ENCODE data around the gene NSUN4. TPM values are rescaled to one million over a fixed set of nuclear protein-coding genes. Genes with fewer than 3 reads are reported as not detected.

NSUN4 gene
- total RNA-seq, 3 donors from 2014 or later: 17.1 to 26.8 (median 22.9) TPM

GRCh38 chr1:46407636-46408035 lies 67.0 kb downstream of the NSUN4 start:
- intact Hi-C loops (cut with DNase I; ENCODE audit: low total_unique reads): no loop called here
- TF ChIP-seq POLR2AphosphoS5 (IDR thresholded peaks at IDR 0.05): no peak
- no peak for TF ChIP-seq POLR2A (IDR thresholded peaks at IDR 0.05)
- TF ChIP-seq, protein P1, sequence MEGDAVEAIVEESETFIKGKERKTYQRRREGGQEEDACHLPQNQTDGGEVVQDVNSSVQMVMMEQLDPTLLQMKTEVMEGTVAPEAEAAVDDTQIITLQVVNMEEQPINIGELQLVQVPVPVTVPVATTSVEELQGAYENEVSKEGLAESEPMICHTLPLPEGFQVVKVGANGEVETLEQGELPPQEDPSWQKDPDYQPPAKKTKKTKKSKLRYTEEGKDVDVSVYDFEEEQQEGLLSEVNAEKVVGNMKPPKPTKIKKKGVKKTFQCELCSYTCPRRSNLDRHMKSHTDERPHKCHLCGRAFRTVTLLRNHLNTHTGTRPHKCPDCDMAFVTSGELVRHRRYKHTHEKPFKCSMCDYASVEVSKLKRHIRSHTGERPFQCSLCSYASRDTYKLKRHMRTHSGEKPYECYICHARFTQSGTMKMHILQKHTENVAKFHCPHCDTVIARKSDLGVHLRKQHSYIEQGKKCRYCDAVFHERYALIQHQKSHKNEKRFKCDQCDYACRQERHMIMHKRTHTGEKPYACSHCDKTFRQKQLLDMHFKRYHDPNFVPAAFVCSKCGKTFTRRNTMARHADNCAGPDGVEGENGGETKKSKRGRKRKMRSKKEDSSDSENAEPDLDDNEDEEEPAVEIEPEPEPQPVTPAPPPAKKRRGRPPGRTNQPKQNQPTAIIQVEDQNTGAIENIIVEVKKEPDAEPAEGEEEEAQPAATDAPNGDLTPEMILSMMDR (IDR thresholded peaks at IDR 0.05): no peak
- no peak overlapping the region for H3K4me3 ChIP-seq
- no peak for DNase-seq (ENCODE audit: low spot score in 2 of 2)
- no peaks in the 10 kb centered on the region for H3K27me3 ChIP-seq
- no peaks in the 10 kb centered on the region for H3K4me1 ChIP-seq
- no peaks in the 10 kb centered on the region for H3K9me3 ChIP-seq
- H3K27ac ChIP-seq: no peak overlapping the region
- no peaks in the 10 kb centered on the region for H3K36me3 ChIP-seq

DNA sequence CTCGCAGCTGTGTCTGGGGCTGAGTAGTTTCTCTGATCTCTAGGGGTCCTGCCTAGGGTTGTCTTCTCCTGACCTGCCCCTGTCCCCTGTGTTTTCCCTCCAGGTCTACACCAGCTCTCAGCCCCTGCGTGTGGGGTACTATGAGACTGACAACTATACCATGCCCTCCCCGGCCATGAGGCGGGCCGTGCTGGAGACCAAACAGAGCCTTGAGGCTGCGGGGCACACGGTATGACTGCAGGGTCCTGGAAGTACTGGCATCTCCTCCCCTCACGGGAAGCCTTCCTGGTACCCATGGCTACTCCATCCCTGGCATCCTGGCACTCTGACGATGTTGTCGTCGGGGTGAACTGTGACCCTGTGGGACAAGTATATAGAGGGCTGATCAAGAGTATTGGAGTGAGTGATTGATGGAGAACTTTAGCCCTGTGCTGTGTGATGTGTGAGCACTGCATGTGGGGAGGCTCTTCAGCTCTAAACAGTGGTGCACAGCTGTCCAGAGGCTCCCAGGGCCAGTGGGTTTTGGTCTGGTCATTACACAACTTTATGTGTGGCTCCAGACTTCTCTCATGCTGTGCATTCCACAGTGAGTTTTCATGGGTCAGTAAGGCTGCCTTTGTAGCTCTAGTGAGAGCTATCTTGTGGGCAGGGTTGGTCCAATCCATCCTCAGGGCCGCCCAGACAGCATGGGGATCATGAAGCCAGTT lies 67.9 kb downstream of the NSUN4 start:
- Histone ChIP-seq H3K27ac (no peak overlapping the region), H3K4me3 (no peak overlapping the region), H3K36me3 (no peaks in the 10 kb centered on the region), H3K9me3 (no peaks in the 10 kb centered on the region), H3K27me3 (no peaks in the 10 kb centered on the region), H3K4me1 (no peaks in the 10 kb centered on the region)
- DNase-seq (ENCODE audit: low spot score in 2 of 2): no peak
- intact Hi-C loops (cut with DNase I; ENCODE audit: low total_unique reads): no loop called here
- TF ChIP-seq, protein P1 (IDR thresholded peaks at IDR 0.05): no peak
- TF ChIP-seq POLR2AphosphoS5 (IDR thresholded peaks at IDR 0.05) (no peak), POLR2A (IDR thresholded peaks at IDR 0.05) (no peak)

DNA sequence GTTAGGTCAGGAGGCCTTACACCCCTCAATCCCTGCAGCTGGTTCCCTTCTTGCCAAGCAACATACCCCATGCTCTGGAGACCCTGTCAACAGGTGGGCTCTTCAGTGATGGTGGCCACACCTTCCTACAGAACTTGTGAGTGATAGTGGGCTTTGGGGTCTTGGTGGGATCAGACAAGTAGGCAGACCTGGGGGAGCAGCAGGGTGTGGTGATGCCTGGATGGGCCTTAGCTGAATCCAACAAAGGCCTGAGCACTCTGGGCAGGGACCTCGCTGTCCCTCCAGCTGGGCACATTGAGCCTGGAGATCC lies 68.4 kb downstream of the NSUN4 start:
- Histone ChIP-seq H3K4me3 (no peak overlapping the region), H3K36me3 (no peaks in the 10 kb centered on the region), H3K27ac (no peak overlapping the region), H3K9me3 (no peaks in the 10 kb centered on the region), H3K4me1 (no peaks in the 10 kb centered on the region), H3K27me3 (no peaks in the 10 kb centered on the region)
- TF ChIP-seq POLR2A (IDR thresholded peaks at IDR 0.05) (no peak), POLR2AphosphoS5 (IDR thresholded peaks at IDR 0.05) (no peak)
- TF ChIP-seq, protein P1 (IDR thresholded peaks at IDR 0.05): no peak
- intact Hi-C loops (cut with DNase I; ENCODE audit: low total_unique reads): no loop called here
- DNase-seq (ENCODE audit: low spot score in 2 of 2): no peak

GRCh38 chr1:46410156-46411009 lies 69.8 kb downstream of the NSUN4 start:
- H3K4me3 ChIP-seq: no peak overlapping the region
- intact Hi-C loops (cut with DNase I; ENCODE audit: low total_unique reads): loop anchor here (5.0 kb wide), 1 partner anchor 452 kb away; no protein-coding TSS in a partner anchor
- H3K27ac ChIP-seq: no peak overlapping the region
- H3K4me1 ChIP-seq: no peaks in the 10 kb centered on the region
- no peaks in the 10 kb centered on the region for H3K36me3 ChIP-seq
- TF ChIP-seq, protein P1 (IDR thresholded peaks at IDR 0.05): no peak
- TF ChIP-seq POLR2AphosphoS5 (IDR thresholded peaks at IDR 0.05) (no peak), POLR2A (IDR thresholded peaks at IDR 0.05) (no peak)
- DNase-seq (ENCODE audit: low spot score in 2 of 2): no peak
- no peaks in the 10 kb centered on the region for H3K9me3 ChIP-seq
- no peaks in the 10 kb centered on the region for H3K27me3 ChIP-seq

GRCh38 chr1:46411010-46411405 lies 70.4 kb downstream of the NSUN4 start:
- H3K4me1 ChIP-seq: no peaks in the 10 kb centered on the region
- DNase-seq (ENCODE audit: low spot score in 2 of 2): no peak
- H3K36me3 ChIP-seq: no peaks in the 10 kb centered on the region
- no peak for TF ChIP-seq POLR2AphosphoS5 (IDR thresholded peaks at IDR 0.05)
- H3K27me3 ChIP-seq: no peaks in the 10 kb centered on the region
- intact Hi-C loops (cut with DNase I; ENCODE audit: low total_unique reads): loop anchor here (5.0 kb wide), 1 partner anchor 451 kb away; no protein-coding TSS in a partner anchor
- no peak overlapping the region for H3K27ac ChIP-seq
- H3K4me3 ChIP-seq: no peak overlapping the region
- no peaks in the 10 kb centered on the region for H3K9me3 ChIP-seq

Other genes starting within 250 kb of the NSUN4 start
- 10 to 100 TPM; 17.9 to 80.3 (median 46.8) TPM for gene PIK3R3, start 208.2 kb upstream of the NSUN4 start, total RNA-seq
- gene TSPAN1, start 165.7 kb upstream of the NSUN4 start, total RNA-seq: 10 to 100 TPM in 1 of 3 donors, 1 to 10 TPM in 1, under 1 TPM in 1; 0.48 to 26.2 (median 8.9) TPM
- gene P3R3URF, start 164.3 kb upstream of the NSUN4 start, total RNA-seq: not detected
- 10 to 100 TPM; 37.6 to 47.4 (median 42.3) TPM for gene POMGNT1, start 142.4 kb upstream of the NSUN4 start, total RNA-seq
- gene LURAP1, start 137.5 kb upstream of the NSUN4 start, total RNA-seq: 1 to 10 TPM; 2.7 to 5.9 (median 4.2) TPM
- 1 to 10 TPM in 2 of 3 donors, not detected in 1; 1.8 to 4.9 TPM for gene RAD54L, start 93.0 kb upstream of the NSUN4 start, total RNA-seq
- 10 to 100 TPM; 60.0 to 85.5 (median 69.2) TPM for gene LRRC41, start 37.2 kb upstream of the NSUN4 start, total RNA-seq
- 100 to 1,000 TPM; 300 to 334 (median 301) TPM for gene UQCRH, start 37.1 kb upstream of the NSUN4 start, total RNA-seq
- 10 to 100 TPM; 18.1 to 58.7 (median 38.3) TPM for gene FAAH, start 53.5 kb downstream of the NSUN4 start, total RNA-seq
- not detected for gene DMBX1, start 149.0 kb downstream of the NSUN4 start, total RNA-seq
- gene KNCN, start 210.8 kb downstream of the NSUN4 start, total RNA-seq: not detected